H9 (cell line): ENCODE results near the gene MYOM3. TPM values are rescaled to one million over a fixed set of nuclear protein-coding genes. Genes with fewer than 3 reads are reported as not detected.

Experiments used
- DNase-seq: peaks from one replicate; pipeline ENCODE4 v3.0.0-alpha.2; 2017
- H2AFZ ChIP-seq: one replicate; pipeline ENCODE4 v1.6.1; 2013; ENCODE audit warnings: mild to moderate bottlenecking, low read length, control low read depth, moderate library complexity
- H2AK5ac ChIP-seq: 2 replicates; pipeline ENCODE4 v1.6.1; 2013; ENCODE audit warnings: low read length, control low read depth, mixed read lengths; ENCODE audit not compliant: insufficient read length
- H2BK120ac ChIP-seq: one replicate; pipeline ENCODE4 v1.6.1; 2013; ENCODE audit warnings: low read depth, mild to moderate bottlenecking, low read length, control low read depth, inconsistent platforms; ENCODE audit not compliant: poor library complexity, severe bottlenecking
- H2BK12ac ChIP-seq: 2 replicates; pipeline ENCODE4 v1.6.1; 2013; ENCODE audit warnings: low read length, control low read depth, mixed read lengths, low read depth; ENCODE audit not compliant: insufficient read length
- H2BK15ac ChIP-seq: 2 replicates; pipeline ENCODE4 v1.6.1; 2013; ENCODE audit warnings: low read depth, low read length, control low read depth
- H2BK20ac ChIP-seq: one replicate; pipeline ENCODE4 v1.6.1; 2013; ENCODE audit warnings: low read depth, mild to moderate bottlenecking, low read length, control low read depth, inconsistent platforms; ENCODE audit not compliant: poor library complexity, severe bottlenecking
- H2BK5ac ChIP-seq: 2 replicates; pipeline ENCODE4 v1.6.1; 2013; ENCODE audit warnings: low read length, control low read depth, mixed read lengths; ENCODE audit not compliant: insufficient read length
- H3K14ac ChIP-seq: 2 replicates; pipeline ENCODE4 v1.6.1; 2013; ENCODE audit warnings: low read length, control low read depth; ENCODE audit not compliant: insufficient read depth
- H3K18ac ChIP-seq: 2 replicates; pipeline ENCODE4 v1.6.1; 2013; ENCODE audit warnings: low read depth, mild to moderate bottlenecking, mixed read lengths, low read length, control low read depth; ENCODE audit not compliant: insufficient read length
- H3K23ac ChIP-seq: 2 replicates; pipeline ENCODE4 v1.6.1; 2013; ENCODE audit warnings: low read length, control low read depth, mixed read lengths, low read depth; ENCODE audit not compliant: insufficient read length
- H3K23me2 ChIP-seq: 2 replicates; pipeline ENCODE4 v1.6.1; 2013; ENCODE audit warnings: low read depth, mild to moderate bottlenecking, mixed read lengths, low read length, control low read depth; ENCODE audit not compliant: insufficient read length, poor library complexity, severe bottlenecking
- H3K27ac ChIP-seq: 2 replicates; pipeline ENCODE4 v1.5.1; 2013; ENCODE audit warnings: low read length, control low read depth, mixed read lengths, low read depth; ENCODE audit not compliant: insufficient read length
- H3K27me3 ChIP-seq: 2 replicates; pipeline ENCODE4 v1.6.1; 2013; ENCODE audit warnings: low read length, control low read depth, inconsistent platforms; ENCODE audit not compliant: insufficient read depth
- H3K4ac ChIP-seq: 2 replicates; pipeline ENCODE4 v1.6.1; 2013; ENCODE audit warnings: low read depth, mild to moderate bottlenecking, control low read depth, inconsistent platforms, low read length, moderate library complexity
- H3K4me1 ChIP-seq: 2 replicates; pipeline ENCODE4 v1.6.1; 2013; ENCODE audit warnings: low read length, control low read depth, inconsistent platforms; ENCODE audit not compliant: insufficient read depth
- H3K4me2 ChIP-seq: 2 replicates; pipeline ENCODE4 v1.6.1; 2013; ENCODE audit warnings: low read length, control low read depth, mixed read lengths; ENCODE audit not compliant: insufficient read length, insufficient read depth
- H3K56ac ChIP-seq: 2 replicates; pipeline ENCODE4 v1.6.1; 2013; ENCODE audit warnings: low read depth, mild to moderate bottlenecking, mixed read lengths, low read length, control low read depth; ENCODE audit not compliant: insufficient read length
- H3K79me1 ChIP-seq: 2 replicates; pipeline ENCODE4 v1.6.1; 2013; ENCODE audit warnings: low read depth, mild to moderate bottlenecking, moderate library complexity, low read length, control low read depth, inconsistent platforms; ENCODE audit not compliant: insufficient read depth, poor library complexity, severe bottlenecking
- H3K79me2 ChIP-seq: 2 replicates; pipeline ENCODE4 v1.6.1; 2013; ENCODE audit warnings: low read length, control low read depth, inconsistent platforms; ENCODE audit not compliant: insufficient read depth
- H3K9ac ChIP-seq: 2 replicates; pipeline ENCODE4 v1.6.1; 2013; ENCODE audit warnings: low read length, control low read depth, mixed read lengths; ENCODE audit not compliant: insufficient read length; ENCODE audit errors: extremely low read depth
- H3K9me3 ChIP-seq: one replicate; pipeline ENCODE4 v1.6.1; 2013; ENCODE audit warnings: low read depth, low read length, inconsistent platforms; ENCODE audit not compliant: control insufficient read depth
- H3T11ph ChIP-seq: one replicate; pipeline ENCODE4 v1.6.1; 2013; ENCODE audit warnings: mild to moderate bottlenecking, low read length, control low read depth, inconsistent platforms
- H4K20me1 ChIP-seq: one replicate; pipeline ENCODE4 v1.6.1; 2013; ENCODE audit not compliant: control insufficient read depth, insufficient read length, insufficient read depth
- H4K5ac ChIP-seq: 2 replicates; pipeline ENCODE4 v1.6.1; 2013; ENCODE audit warnings: low read depth, mild to moderate bottlenecking, mixed read lengths, low read length, control low read depth; ENCODE audit not compliant: insufficient read length
- H4K8ac ChIP-seq: replicated peaks from 2 replicates; pipeline ENCODE4 v1.6.1; 2013; ENCODE audit warnings: low read length, control low read depth, mixed read lengths, low read depth; ENCODE audit not compliant: insufficient read length
- H4K91ac ChIP-seq: 2 replicates; pipeline ENCODE4 v1.6.1; 2013; ENCODE audit warnings: low read depth, mild to moderate bottlenecking, moderate library complexity, mixed read lengths, low read length, control low read depth; ENCODE audit not compliant: insufficient read length
- H3K27ac Mint-ChIP-seq, 3 experiments: 2 replicates in 2 of 3; 3 replicates in 1 of 3; pipeline ENCODE4 v1.8.0; 2020 to 2021; ENCODE audit warnings: mixed read lengths in 3 of 3, mild to moderate bottlenecking in 1 of 3, moderate library complexity in 1 of 3
- H3K27me3 Mint-ChIP-seq: 2 replicates; pipeline ENCODE4 v1.8.0; 2021; ENCODE audit warnings: low read depth, mild to moderate bottlenecking, moderate library complexity, mixed read lengths
- H3K36me3 Mint-ChIP-seq, 3 experiments: 2 replicates in 2 of 3; 3 replicates in 1 of 3; pipeline ENCODE4 v1.8.0; 2020 to 2021; ENCODE audit warnings: low read depth in 3 of 3, mixed read lengths in 3 of 3; ENCODE audit not compliant: insufficient read depth in 1 of 3
- H3K4me1 Mint-ChIP-seq, 2 experiments: 2 replicates each; pipeline ENCODE4 v1.8.0; 2020; ENCODE audit warnings: mixed read lengths in 2 of 2
- H3K4me3 Mint-ChIP-seq, 2 experiments: 2 replicates in 1 of 2; 3 replicates in 1 of 2; pipeline ENCODE4 v1.8.0; 2020 to 2021; ENCODE audit warnings: mild to moderate bottlenecking in 2 of 2, mixed read lengths in 2 of 2, moderate library complexity in 1 of 2
- H3K9me3 Mint-ChIP-seq, 2 experiments: 2 replicates in 1 of 2; 3 replicates in 1 of 2; pipeline ENCODE4 v1.8.0; 2020; ENCODE audit warnings: mild to moderate bottlenecking in 2 of 2, mixed read lengths in 2 of 2, moderate library complexity in 1 of 2
- WGBS: extraction: QIAGEN DNeasy Blood & Tissue Kit; methylation state at CpG from one replicate; pipeline ENCODE4 v1.1.7; 2013; ENCODE audit warnings: missing lambda C conversion rate, low lambda C conversion rate, mixed read lengths; ENCODE audit not compliant: insufficient read length; ENCODE audit errors: extremely low coverage; 5-methylcytosine and 5-hydroxymethylcytosine counted together
- total RNA-seq: library from RNA; stranded (reverse); gene quantifications from 2 replicates; pipeline ENCODE4 v1.2.1, GENCODE V29; 2021
- TF ChIP-seq, protein P1 (sequence below): fragments of 200-600 bp; sonication (generic); conservative IDR thresholded peaks from 3 replicates; pipeline ENCODE4 v1.8.0; 2021; ENCODE audit warnings: antibody characterized with exemption, mild to moderate bottlenecking

Gene MYOM3
- total RNA-seq, 1 experiment from 2014 or later = 0.11 TPM

DNA sequence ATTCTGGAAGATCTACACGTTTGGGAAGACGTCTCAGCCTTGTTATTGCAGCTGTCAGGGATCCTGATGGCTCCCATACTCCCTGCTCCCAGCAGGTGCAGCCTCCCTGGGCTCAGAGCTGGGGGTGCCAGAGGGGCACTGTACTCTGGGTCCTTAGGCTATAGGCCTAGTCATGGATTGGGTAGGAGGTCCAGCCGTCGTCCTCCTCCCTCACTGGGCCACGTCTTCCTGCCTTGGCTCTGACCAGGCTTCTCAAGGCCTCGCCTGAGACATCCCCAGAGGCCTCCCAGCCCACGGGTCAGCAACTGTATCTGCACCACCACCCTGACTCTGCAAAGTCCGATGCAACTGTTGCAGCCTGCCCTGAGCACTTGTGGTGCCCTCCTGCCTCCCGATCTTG, 18.2 kb downstream of the MYOM3 start:
- TF ChIP-seq, protein P1, sequence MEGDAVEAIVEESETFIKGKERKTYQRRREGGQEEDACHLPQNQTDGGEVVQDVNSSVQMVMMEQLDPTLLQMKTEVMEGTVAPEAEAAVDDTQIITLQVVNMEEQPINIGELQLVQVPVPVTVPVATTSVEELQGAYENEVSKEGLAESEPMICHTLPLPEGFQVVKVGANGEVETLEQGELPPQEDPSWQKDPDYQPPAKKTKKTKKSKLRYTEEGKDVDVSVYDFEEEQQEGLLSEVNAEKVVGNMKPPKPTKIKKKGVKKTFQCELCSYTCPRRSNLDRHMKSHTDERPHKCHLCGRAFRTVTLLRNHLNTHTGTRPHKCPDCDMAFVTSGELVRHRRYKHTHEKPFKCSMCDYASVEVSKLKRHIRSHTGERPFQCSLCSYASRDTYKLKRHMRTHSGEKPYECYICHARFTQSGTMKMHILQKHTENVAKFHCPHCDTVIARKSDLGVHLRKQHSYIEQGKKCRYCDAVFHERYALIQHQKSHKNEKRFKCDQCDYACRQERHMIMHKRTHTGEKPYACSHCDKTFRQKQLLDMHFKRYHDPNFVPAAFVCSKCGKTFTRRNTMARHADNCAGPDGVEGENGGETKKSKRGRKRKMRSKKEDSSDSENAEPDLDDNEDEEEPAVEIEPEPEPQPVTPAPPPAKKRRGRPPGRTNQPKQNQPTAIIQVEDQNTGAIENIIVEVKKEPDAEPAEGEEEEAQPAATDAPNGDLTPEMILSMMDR = no peak
- H2AFZ ChIP-seq = no peak overlapping the region
- H2AK5ac ChIP-seq = no peak overlapping the region
- no peak overlapping the region for H3K4me3 Mint-ChIP-seq
- H3K14ac ChIP-seq = no peak overlapping the region
- no peak overlapping the region for H2BK5ac ChIP-seq
- no peak overlapping the region for H3K27ac Mint-ChIP-seq
- H3K23me2 ChIP-seq = no peaks in the 10 kb centered on the region
- no peaks in the 10 kb centered on the region for H3K79me1 ChIP-seq
- H4K91ac ChIP-seq = no peak overlapping the region
- DNase-seq = no peak
- no peak overlapping the region for H3K4ac ChIP-seq
- H3K27me3 Mint-ChIP-seq = no peaks in the 10 kb centered on the region; the same call in none of the 2 replicates
- H3K27me3 ChIP-seq = no peaks in the 10 kb centered on the region
- H2BK20ac ChIP-seq = no peak overlapping the region
- no peak overlapping the region for H2BK15ac ChIP-seq
- no peaks in the 10 kb centered on the region for H3K36me3 Mint-ChIP-seq
- no peaks in the 10 kb centered on the region for H3K79me2 ChIP-seq
- no peaks in the 10 kb centered on the region for H4K20me1 ChIP-seq
- no peak overlapping the region for H3K9ac ChIP-seq
- no peaks in the 10 kb centered on the region for H3K9me3 Mint-ChIP-seq
- peaks cover 10 to 25% of the 10 kb centered on the region in 2 experiments for H3K4me1 Mint-ChIP-seq
- H3K27ac ChIP-seq = no peak overlapping the region
- no peak overlapping the region for H3T11ph ChIP-seq
- H3K9me3 ChIP-seq = no peaks in the 10 kb centered on the region
- H3K4me1 ChIP-seq = no peaks in the 10 kb centered on the region
- no peak overlapping the region for H3K4me2 ChIP-seq
- WGBS = no CpG with 5 or more reads among the region's 9 CpGs
- no peak overlapping the region for H2BK12ac ChIP-seq
- no peak overlapping the region for H3K23ac ChIP-seq
- no peak overlapping the region for H3K18ac ChIP-seq
- no peak overlapping the region for H2BK120ac ChIP-seq
- H3K56ac ChIP-seq = no peak overlapping the region
- no peak overlapping the region for H4K5ac ChIP-seq
- no peak overlapping the region for H4K8ac ChIP-seq
